NCI-H526 (cell line): ENCODE data around the gene PTGES3.
"Not testable (repeated sequence)": the region's sequence is repeated elsewhere in the genome, so short reads cannot be mapped to it uniquely, and the experiment has no call there.

Experiments used
- DNase-seq, 2 experiments: peaks; one replicate each; lab custom pipeline; 2025; lab: John Stamatoyannopoulos, UW

PTGES3 gene

DNA sequence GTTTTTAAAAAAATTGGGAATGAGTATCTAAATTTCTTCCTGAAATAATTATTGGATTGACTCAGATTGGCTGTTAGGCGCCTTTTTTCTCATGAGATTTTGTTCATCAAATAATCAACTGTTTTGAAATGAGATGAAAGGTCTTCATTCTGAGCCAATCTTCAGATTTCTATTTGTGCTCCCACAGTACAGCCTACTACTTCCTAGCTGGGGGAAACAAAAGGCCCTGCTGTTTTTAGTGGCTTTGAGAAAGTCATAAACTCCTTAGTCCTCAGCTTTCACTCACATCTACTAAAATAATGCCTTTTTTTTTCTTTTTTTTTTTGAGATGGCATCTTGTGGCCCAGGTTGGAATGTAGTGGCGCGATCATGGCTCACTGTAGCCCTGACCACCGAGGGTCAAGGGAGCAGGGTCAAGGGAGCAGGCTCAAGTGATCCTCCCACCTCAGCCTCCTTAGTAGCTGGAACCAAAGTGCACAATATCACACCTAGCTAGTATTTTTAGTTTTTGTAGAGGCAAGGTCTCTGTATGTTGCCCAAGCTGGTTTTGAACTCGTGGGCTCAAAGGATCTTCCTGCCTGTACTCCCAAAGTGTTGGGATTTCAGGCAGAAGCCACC is 21.8 kb upstream of the PTGES3 start:
- DNase-seq, result no peak

DNA sequence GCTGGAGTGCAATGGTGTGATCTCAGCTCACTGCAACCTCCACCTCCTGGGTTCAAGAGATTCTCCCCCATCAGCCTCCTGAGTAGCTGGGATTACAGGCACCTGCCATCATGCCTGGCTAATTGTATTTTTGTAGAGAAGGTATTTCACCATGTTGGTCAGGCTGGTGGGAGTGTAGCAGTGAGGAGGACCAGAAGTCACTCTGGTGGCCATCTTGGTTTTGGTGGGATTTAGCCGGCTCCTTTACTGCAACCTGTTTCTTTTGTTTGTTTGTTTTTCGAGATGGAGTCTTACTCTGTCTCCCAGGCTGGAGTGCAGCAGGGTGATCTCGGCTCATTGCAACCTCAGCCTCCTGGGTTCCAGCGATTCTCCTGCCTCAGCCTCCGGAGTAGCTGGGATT is 16.4 kb upstream of the PTGES3 start:
- DNase-seq, result not testable (repeated sequence)

- no peak for DNase-seq
Measured at GRCh38 chr12:56699020-56699661, 11.1 kb upstream of the PTGES3 start.

- no peak for DNase-seq
Measured at GRCh38 chr12:56695327-56696101, 7.4 kb upstream of the PTGES3 start.

GRCh38 chr12:56694161-56694560 is 6.1 kb upstream of the PTGES3 start:
- DNase-seq, result no peak

DNA sequence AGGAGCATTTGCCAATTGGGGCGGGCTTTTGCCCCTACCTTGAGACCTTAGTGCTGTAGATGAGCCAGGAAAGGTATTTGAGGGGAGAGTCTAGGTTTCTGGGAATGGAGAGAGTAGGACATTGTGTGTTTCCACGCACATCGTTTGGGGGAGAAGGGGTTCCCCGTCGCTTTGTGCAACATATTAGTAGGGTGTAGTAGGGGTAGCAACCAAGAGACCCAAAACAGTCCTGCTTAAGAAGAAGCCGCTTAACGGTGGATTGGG is 694 bp upstream of the PTGES3 start:
- no peak for DNase-seq

DNA sequence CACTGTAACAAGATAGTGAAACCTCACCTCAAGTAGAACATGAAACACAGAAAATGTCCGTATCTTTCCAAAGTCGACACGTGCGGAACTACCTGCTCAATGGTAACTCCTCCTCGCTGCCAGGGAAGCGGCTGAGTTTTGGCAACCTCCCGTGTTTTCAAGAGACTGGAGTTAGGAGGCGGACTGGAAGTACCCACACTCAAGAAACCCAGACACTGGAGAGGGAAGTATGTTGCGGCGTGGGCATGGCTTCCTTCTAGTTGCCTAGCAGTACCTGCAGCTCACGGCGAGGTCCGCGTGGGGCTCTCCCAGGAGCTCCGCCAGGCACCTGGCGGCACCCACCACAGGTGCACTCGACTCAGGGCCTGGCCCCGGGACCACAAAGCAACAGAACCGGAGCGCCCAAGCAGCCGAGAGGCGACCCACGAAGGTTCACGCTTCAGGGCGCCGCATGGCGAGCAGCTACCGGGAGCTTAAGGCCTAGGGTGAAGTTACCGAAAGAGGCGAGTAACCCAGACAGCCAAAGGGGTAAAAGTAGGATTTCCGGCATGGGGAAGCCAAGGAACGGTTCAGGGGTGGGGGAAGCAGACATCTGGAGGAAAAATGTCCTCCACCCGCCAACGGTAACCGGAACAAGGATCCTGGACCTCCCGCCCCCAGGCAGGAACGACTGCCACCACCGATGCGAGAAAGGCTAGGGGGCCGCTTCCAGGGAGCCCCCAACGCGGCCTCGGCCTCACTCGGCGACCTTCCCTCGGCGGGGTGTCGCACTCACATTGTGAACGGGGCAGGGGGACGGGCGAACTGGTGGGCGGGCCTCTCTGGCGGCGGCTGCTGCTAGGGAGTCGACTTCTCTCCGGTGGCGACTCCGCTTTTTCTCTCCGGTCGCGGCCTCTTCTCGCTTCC is 608 bp downstream of the PTGES3 start:
- peak; percentile 62 to 64 for DNase-seq

- no peak for DNase-seq
Measured at GRCh38 chr12:56684745-56685359, 3.2 kb downstream of the PTGES3 start.

- DNase-seq, result no peak
Measured at GRCh38 chr12:56682323-56682722, 5.8 kb downstream of the PTGES3 start.

DNA sequence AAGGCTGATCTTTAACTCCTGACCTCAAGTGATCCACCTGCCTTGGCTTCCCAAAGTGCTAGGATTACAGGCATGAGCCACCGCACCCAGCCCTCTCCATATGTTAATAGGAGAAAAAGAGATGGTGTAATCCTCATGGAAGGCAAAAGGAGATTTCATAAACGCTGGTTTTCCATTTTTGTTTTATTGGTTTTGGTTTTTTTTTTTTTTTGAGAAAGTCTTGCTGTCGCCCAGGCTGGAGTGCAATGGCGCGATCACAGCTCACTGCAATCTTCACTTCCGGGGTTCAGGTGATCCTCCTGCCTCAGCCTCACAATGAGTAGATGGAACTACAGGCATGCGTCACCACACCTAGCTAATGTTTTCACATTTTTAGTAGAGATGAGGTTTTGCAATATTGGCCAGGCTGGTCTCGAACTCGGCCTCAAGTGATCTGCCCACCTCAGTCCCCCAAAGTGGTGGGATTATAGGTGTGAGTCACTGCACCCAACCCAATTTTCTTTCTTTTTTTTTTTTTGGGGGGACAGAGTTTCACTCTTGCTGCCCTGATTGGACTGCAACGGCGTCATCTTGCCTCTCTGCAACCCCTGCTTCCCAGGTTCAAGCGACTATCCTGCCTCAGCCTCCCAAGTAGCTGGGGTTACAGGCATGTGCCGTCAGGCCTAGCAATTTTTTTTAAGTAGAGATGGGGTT is 8.1 kb downstream of the PTGES3 start:
- DNase-seq, result no peak

- no peak for DNase-seq
Measured at GRCh38 chr12:56678852-56679251, 9.2 kb downstream of the PTGES3 start.

DNA sequence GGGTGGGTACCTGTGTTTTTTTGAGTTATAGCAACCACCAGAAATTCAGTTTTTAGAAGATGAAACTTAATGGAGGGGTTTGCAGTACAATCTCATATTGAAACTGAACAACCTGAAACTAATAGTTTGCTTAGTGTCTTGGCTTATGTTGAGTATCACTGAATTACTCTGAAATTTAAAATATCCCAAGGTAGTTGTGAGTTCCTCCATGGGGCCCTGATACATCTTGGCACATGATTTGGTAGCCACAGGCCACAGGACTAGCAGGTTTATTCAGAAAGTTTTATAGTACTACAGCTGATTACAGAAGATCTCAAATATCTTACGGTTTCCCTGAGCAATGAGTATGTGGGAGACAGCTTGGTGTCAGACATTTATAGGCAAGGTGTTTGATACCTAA is 10.4 kb downstream of the PTGES3 start:
- no peak for DNase-seq

GRCh38 chr12:56676851-56677580 is 11.1 kb downstream of the PTGES3 start:
- no peak for DNase-seq

GRCh38 chr12:56671608-56672007 is 16.5 kb downstream of the PTGES3 start:
- DNase-seq, result no peak

GRCh38 chr12:56670836-56671235 is 17.2 kb downstream of the PTGES3 start:
- DNase-seq, result no peak

- no peak for DNase-seq
Measured at GRCh38 chr12:56668197-56668457, 20.0 kb downstream of the PTGES3 start.

GRCh38 chr12:56661979-56662638 is 26.0 kb downstream of the PTGES3 start:
- no peak for DNase-seq

DNA sequence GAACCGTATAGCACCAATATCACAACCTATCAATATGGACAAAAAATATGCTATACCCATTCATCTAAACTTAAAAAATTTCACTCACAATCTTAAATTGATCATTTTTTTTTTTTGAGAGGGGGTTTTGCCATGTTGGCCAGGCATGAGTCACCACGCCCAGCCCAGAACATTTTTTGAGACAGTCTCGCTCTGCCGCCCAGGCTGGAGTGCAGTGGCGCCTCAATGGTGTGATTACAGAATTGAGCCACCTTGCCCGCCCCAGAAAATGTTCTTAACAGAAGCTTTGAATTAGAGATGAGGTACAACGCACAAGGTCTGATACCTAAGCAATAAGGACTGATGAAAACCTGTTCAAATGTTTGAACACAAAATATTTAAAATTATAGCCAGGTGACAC is 26.5 kb downstream of the PTGES3 start:
- DNase-seq, result no peak

- DNase-seq, result no peak
Measured at GRCh38 chr12:56658921-56659320, 29.2 kb downstream of the PTGES3 start.
